ENCODE data around the gene PIGT. TPM values are rescaled to one million over a fixed set of nuclear protein-coding genes. Genes with fewer than 3 reads are reported as not detected.

PIGT gene
- total and polyA plus RNA-seq, 10 of the 15 experiments (the other 5 are each of a cell fraction or from before 2014, with no cell fraction given): 18.6 to 66.0 (median 35.3) TPM

DNA sequence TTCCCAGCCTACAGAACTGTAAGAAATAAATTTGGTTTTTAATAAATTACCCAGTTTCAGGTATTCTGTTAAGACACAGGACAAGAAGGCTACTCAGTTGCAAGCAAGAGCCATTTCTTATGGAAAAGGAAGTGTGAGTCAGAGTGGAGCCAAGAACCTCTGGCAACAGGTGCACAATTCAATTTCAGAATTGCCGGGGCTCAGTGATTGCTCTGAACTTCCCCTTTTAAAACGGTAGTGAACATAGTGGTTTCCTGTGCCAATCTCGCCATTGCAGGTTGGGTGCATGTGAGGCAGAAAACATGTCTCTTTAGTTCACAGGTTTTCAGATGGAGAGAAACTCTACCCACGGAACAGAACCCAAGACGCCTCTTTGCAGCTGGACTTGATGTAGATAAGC lies 16.4 kb downstream of the PIGT start (continued):
- TF ChIP-seq, protein P1, sequence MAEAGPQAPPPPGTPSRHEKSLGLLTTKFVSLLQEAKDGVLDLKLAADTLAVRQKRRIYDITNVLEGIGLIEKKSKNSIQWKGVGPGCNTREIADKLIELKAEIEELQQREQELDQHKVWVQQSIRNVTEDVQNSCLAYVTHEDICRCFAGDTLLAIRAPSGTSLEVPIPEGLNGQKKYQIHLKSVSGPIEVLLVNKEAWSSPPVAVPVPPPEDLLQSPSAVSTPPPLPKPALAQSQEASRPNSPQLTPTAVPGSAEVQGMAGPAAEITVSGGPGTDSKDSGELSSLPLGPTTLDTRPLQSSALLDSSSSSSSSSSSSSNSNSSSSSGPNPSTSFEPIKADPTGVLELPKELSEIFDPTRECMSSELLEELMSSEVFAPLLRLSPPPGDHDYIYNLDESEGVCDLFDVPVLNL (IDR thresholded peaks at IDR 0.05; ENCODE audit: low read depth, low read length): peak; percentile 85
- TF ChIP-seq POU2F2 (IDR thresholded peaks at IDR 0.05; ENCODE audit: borderline replicate concordance, low read depth, low read length) (no peak), HDAC2 (IDR thresholded peaks at IDR 0.05) (no peak), TCF12 (IDR thresholded peaks at IDR 0.05; ENCODE audit: low read depth, low read length) (peak; percentile 61; the same call in 1 of the 2 replicates), NFYB (IDR thresholded peaks at IDR 0.05; ENCODE audit: insufficient read depth, low read depth, low read length) (no peak), SMAD1 (IDR thresholded peaks at IDR 0.05; ENCODE audit: low read depth, partially characterized antibody) (no peak), LARP7 (IDR thresholded peaks at IDR 0.05) (no peak), SPI1 (IDR thresholded peaks at IDR 0.05; ENCODE audit: borderline replicate concordance, insufficient read depth, low read depth, low read length) (peak; percentile 59; the same call in 1 of the 2 replicates), ELK1 (IDR thresholded peaks at IDR 0.05; ENCODE audit: low read depth, low read length) (no peak)
- TF ChIP-seq, protein P2, sequence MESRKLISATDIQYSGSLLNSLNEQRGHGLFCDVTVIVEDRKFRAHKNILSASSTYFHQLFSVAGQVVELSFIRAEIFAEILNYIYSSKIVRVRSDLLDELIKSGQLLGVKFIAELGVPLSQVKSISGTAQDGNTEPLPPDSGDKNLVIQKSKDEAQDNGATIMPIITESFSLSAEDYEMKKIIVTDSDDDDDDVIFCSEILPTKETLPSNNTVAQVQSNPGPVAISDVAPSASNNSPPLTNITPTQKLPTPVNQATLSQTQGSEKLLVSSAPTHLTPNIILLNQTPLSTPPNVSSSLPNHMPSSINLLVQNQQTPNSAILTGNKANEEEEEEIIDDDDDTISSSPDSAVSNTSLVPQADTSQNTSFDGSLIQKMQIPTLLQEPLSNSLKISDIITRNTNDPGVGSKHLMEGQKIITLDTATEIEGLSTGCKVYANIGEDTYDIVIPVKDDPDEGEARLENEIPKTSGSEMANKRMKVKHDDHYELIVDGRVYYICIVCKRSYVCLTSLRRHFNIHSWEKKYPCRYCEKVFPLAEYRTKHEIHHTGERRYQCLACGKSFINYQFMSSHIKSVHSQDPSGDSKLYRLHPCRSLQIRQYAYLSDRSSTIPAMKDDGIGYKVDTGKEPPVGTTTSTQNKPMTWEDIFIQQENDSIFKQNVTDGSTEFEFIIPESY (IDR thresholded peaks at IDR 0.05): no peak
- TF ChIP-seq, protein P3, sequence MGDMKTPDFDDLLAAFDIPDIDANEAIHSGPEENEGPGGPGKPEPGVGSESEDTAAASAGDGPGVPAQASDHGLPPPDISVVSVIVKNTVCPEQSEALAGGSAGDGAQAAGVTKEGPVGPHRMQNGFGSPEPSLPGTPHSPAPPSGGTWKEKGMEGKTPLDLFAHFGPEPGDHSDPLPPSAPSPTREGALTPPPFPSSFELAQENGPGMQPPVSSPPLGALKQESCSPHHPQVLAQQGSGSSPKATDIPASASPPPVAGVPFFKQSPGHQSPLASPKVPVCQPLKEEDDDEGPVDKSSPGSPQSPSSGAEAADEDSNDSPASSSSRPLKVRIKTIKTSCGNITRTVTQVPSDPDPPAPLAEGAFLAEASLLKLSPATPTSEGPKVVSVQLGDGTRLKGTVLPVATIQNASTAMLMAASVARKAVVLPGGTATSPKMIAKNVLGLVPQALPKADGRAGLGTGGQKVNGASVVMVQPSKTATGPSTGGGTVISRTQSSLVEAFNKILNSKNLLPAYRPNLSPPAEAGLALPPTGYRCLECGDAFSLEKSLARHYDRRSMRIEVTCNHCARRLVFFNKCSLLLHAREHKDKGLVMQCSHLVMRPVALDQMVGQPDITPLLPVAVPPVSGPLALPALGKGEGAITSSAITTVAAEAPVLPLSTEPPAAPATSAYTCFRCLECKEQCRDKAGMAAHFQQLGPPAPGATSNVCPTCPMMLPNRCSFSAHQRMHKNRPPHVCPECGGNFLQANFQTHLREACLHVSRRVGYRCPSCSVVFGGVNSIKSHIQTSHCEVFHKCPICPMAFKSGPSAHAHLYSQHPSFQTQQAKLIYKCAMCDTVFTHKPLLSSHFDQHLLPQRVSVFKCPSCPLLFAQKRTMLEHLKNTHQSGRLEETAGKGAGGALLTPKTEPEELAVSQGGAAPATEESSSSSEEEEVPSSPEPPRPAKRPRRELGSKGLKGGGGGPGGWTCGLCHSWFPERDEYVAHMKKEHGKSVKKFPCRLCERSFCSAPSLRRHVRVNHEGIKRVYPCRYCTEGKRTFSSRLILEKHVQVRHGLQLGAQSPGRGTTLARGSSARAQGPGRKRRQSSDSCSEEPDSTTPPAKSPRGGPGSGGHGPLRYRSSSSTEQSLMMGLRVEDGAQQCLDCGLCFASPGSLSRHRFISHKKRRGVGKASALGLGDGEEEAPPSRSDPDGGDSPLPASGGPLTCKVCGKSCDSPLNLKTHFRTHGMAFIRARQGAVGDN (IDR thresholded peaks at IDR 0.05): peak; percentile 91
- TF ChIP-seq, protein P4, sequence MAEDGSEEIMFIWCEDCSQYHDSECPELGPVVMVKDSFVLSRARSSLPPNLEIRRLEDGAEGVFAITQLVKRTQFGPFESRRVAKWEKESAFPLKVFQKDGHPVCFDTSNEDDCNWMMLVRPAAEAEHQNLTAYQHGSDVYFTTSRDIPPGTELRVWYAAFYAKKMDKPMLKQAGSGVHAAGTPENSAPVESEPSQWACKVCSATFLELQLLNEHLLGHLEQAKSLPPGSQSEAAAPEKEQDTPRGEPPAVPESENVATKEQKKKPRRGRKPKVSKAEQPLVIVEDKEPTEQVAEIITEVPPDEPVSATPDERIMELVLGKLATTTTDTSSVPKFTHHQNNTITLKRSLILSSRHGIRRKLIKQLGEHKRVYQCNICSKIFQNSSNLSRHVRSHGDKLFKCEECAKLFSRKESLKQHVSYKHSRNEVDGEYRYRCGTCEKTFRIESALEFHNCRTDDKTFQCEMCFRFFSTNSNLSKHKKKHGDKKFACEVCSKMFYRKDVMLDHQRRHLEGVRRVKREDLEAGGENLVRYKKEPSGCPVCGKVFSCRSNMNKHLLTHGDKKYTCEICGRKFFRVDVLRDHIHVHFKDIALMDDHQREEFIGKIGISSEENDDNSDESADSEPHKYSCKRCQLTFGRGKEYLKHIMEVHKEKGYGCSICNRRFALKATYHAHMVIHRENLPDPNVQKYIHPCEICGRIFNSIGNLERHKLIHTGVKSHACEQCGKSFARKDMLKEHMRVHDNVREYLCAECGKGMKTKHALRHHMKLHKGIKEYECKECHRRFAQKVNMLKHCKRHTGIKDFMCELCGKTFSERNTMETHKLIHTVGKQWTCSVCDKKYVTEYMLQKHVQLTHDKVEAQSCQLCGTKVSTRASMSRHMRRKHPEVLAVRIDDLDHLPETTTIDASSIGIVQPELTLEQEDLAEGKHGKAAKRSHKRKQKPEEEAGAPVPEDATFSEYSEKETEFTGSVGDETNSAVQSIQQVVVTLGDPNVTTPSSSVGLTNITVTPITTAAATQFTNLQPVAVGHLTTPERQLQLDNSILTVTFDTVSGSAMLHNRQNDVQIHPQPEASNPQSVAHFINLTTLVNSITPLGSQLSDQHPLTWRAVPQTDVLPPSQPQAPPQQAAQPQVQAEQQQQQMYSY (CRISPR knock-in tag; IDR thresholded peaks at IDR 0.05): no peak
- TF ChIP-seq, protein P5, sequence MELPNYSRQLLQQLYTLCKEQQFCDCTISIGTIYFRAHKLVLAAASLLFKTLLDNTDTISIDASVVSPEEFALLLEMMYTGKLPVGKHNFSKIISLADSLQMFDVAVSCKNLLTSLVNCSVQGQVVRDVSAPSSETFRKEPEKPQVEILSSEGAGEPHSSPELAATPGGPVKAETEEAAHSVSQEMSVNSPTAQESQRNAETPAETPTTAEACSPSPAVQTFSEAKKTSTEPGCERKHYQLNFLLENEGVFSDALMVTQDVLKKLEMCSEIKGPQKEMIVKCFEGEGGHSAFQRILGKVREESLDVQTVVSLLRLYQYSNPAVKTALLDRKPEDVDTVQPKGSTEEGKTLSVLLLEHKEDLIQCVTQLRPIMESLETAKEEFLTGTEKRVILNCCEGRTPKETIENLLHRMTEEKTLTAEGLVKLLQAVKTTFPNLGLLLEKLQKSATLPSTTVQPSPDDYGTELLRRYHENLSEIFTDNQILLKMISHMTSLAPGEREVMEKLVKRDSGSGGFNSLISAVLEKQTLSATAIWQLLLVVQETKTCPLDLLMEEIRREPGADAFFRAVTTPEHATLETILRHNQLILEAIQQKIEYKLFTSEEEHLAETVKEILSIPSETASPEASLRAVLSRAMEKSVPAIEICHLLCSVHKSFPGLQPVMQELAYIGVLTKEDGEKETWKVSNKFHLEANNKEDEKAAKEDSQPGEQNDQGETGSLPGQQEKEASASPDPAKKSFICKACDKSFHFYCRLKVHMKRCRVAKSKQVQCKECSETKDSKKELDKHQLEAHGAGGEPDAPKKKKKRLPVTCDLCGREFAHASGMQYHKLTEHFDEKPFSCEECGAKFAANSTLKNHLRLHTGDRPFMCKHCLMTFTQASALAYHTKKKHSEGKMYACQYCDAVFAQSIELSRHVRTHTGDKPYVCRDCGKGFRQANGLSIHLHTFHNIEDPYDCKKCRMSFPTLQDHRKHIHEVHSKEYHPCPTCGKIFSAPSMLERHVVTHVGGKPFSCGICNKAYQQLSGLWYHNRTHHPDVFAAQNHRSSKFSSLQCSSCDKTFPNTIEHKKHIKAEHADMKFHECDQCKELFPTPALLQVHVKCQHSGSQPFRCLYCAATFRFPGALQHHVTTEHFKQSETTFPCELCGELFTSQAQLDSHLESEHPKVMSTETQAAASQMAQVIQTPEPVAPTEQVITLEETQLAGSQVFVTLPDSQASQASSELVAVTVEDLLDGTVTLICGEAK (IDR thresholded peaks at IDR 0.05; ENCODE audit: borderline replicate concordance): no peak; the same call in 1 of the 2 replicates
